A549 (cell line): ENCODE data around the gene SLC22A2. TPM values are rescaled to one million over a fixed set of nuclear protein-coding genes. Genes with fewer than 3 reads are reported as not detected.

ENCODE experiments used
- ATAC-seq, 2 experiments: fragments of 200-7000 bp in 1 of 2; fragments of >200 bp in 1 of 2; cut with Nextera tagmentation in 1 of 2; cut with Tn5 transposase in 1 of 2; 3 replicates each; pipeline versions ENCODE4 v1.8.0 to v1.9.1; 2018 to 2020; ENCODE audit warnings: mild to moderate bottlenecking in 1 of 2, moderate library complexity in 1 of 2
- CTCF ChIA-PET: fragments of 300-600 bp; sonication (Branson Sonifier 250); formaldehyde crosslinking; extraction: SDS; loops from one replicate; lab custom pipeline; 2021; ENCODE audit warnings: antibody characterized with exemption, inconsistent platforms; lab: Yijun Ruan, JAX
- POLR2A ChIA-PET: fragments of 350-600 bp; formaldehyde crosslinking; extraction: SDS; loops from one replicate; lab custom pipeline; 2021; ENCODE audit warnings: antibody characterized with exemption, inconsistent platforms; lab: Yijun Ruan, JAX
- DNase-seq, 2 experiments: peaks; one replicate each; pipeline versions ENCODE4 v3.0.0 to v3.0.0-alpha.2; 2011 to 2016; ENCODE audit warnings: low read depth in 1 of 2, low spot score in 1 of 2
- FAIRE-seq: peaks from 2 replicates; lab custom pipeline; 2011; peaks lifted over from hg19 to GRCh38; lab: Jason Lieb, UNC
- H3K27ac ChIP-seq, 2 experiments: fragments of >200 bp; sonication (Bioruptor Twin); formaldehyde crosslinking; 3 replicates each; pipeline ENCODE4 v1.5.1; 2016 to 2017
- H3K4me1 ChIP-seq: fragments of >200 bp; sonication (Bioruptor Twin); formaldehyde crosslinking; 3 replicates; pipeline ENCODE4 v1.6.1; 2016
- H3K4me2 ChIP-seq: fragments of >200 bp; sonication (Bioruptor Twin); formaldehyde crosslinking; 3 replicates; pipeline ENCODE4 v1.6.1; 2016
- H3K4me3 ChIP-seq: fragments of >200 bp; sonication (Bioruptor Twin); formaldehyde crosslinking; 3 replicates; pipeline ENCODE4 v1.5.1; 2016
- H3K9me3 ChIP-seq: fragments of >200 bp; sonication (Bioruptor Twin); formaldehyde crosslinking; 3 replicates; pipeline ENCODE4 v1.6.1; 2016
- BHLHE40 ChIP-seq: IDR thresholded peaks from 2 replicates; pipeline ENCODE4 v1.6.1; 2012; ENCODE audit warnings: low read depth, low read length, inconsistent platforms
- CBX2 ChIP-seq: fragments of 200-600 bp; sonication (generic); IDR thresholded peaks from 2 replicates; pipeline ENCODE4 v1.6.1; 2016; ENCODE audit warnings: low read depth, mild to moderate bottlenecking, borderline replicate concordance
- CEBPB ChIP-seq, 2 experiments: fragments of >200 bp in 1 of 2; sonication (Bioruptor Twin) in 1 of 2; formaldehyde crosslinking in 1 of 2; IDR thresholded peaks; 2 replicates each; pipeline ENCODE4 v1.6.1; 2012 to 2016
- EHMT2 ChIP-seq: fragments of 200-600 bp; sonication (generic); IDR thresholded peaks from 2 replicates; pipeline ENCODE4 v1.6.1; 2016; ENCODE audit warnings: antibody characterized with exemption, low read depth, mild to moderate bottlenecking, moderate library complexity
- ESRRA ChIP-seq: fragments of 150-350 bp; IDR thresholded peaks from 2 replicates; pipeline ENCODE4 v1.6.1; 2014; ENCODE audit warnings: mild to moderate bottlenecking, low read length, borderline replicate concordance
- FOSB ChIP-seq: fragments of 250-450 bp; sonication (Bioruptor Pico); IDR thresholded peaks from 2 replicates; pipeline ENCODE4 v1.5.0; 2020; ENCODE audit warnings: mild to moderate bottlenecking, moderate library complexity
- FOSL2 ChIP-seq, 2 experiments: fragments of 450-650 bp in 1 of 2; fragments of >200 bp in 1 of 2; sonication (Bioruptor Twin) in 1 of 2; formaldehyde crosslinking; IDR thresholded peaks; 2 replicates each; pipeline versions ENCODE4 v1.5.0 to v1.6.1; 2016 to 2020; ENCODE audit warnings: mild to moderate bottlenecking in 1 of 2, moderate library complexity in 1 of 2
- FOXS1 ChIP-seq: fragments of 250-450 bp; sonication (Bioruptor Pico); IDR thresholded peaks from 2 replicates; pipeline ENCODE4 v1.5.0; 2020; ENCODE audit warnings: mild to moderate bottlenecking, moderate library complexity
- GATA3 ChIP-seq: IDR thresholded peaks from 2 replicates; pipeline ENCODE4 v1.6.1; 2012; ENCODE audit warnings: borderline replicate concordance
- HEYL ChIP-seq: fragments of 250-450 bp; sonication (Bioruptor Pico); IDR thresholded peaks from 2 replicates; pipeline ENCODE4 v1.8.0; 2021; ENCODE audit warnings: mild to moderate bottlenecking, moderate library complexity
- JUN ChIP-seq, 2 experiments: fragments of >200 bp; sonication (Bioruptor Twin); formaldehyde crosslinking; IDR thresholded peaks; 2 replicates in 1 of 2; 3 replicates in 1 of 2; pipeline ENCODE4 v1.6.1; 2016 to 2017
- JUNB ChIP-seq: fragments of >200 bp; sonication (Bioruptor Twin); formaldehyde crosslinking; IDR thresholded peaks from 2 replicates; pipeline ENCODE4 v1.6.1; 2016
- KDM5A ChIP-seq: fragments of 200-600 bp; sonication (generic); IDR thresholded peaks from 2 replicates; pipeline ENCODE4 v1.6.1; 2016; ENCODE audit warnings: antibody characterized with exemption, mild to moderate bottlenecking
- MYC ChIP-seq: IDR thresholded peaks from 2 replicates; pipeline ENCODE4 v1.6.1; 2012; ENCODE audit warnings: mild to moderate bottlenecking, inconsistent platforms, low read length, improper control_type of control experiment, borderline replicate concordance
- NFE2L2 ChIP-seq: fragments of 150-350 bp; conservative IDR thresholded peaks from 2 replicates; pipeline ENCODE4 v1.6.1; 2014; ENCODE audit warnings: low read length
- RFX5 ChIP-seq: fragments of 450-650 bp; IDR thresholded peaks from 2 replicates; pipeline ENCODE4 v1.7.1; 2014; ENCODE audit warnings: antibody characterized with exemption, mild to moderate bottlenecking, moderate library complexity
- SREBF2 ChIP-seq: fragments of 450-650 bp; IDR thresholded peaks from 2 replicates; pipeline ENCODE4 v1.6.1; 2014; ENCODE audit warnings: mild to moderate bottlenecking, moderate library complexity
- TFCP2L1 ChIP-seq: fragments of 250-450 bp; sonication (Bioruptor Pico); IDR thresholded peaks from 2 replicates; pipeline ENCODE4 v1.5.0; 2021; ENCODE audit warnings: mild to moderate bottlenecking
- ZC3H11A ChIP-seq: fragments of 450-650 bp; IDR thresholded peaks from 2 replicates; pipeline ENCODE4 v1.6.1; 2014; ENCODE audit warnings: antibody characterized with exemption, mild to moderate bottlenecking
- ZFP36 ChIP-seq: fragments of 450-650 bp; IDR thresholded peaks from 2 replicates; pipeline ENCODE4 v1.6.1; 2014; ENCODE audit warnings: borderline replicate concordance; ENCODE audit not compliant: partially characterized antibody
- ZNF302 ChIP-seq: fragments of 250-450 bp; sonication (Bioruptor Pico); IDR thresholded peaks from 2 replicates; pipeline ENCODE4 v1.9.0; 2021; ENCODE audit warnings: inconsistent platforms, mild to moderate bottlenecking, moderate library complexity
- WGBS: methylation state at CpG from one replicate; pipeline ENCODE4 v1.1.6; 2017; ENCODE audit errors: missing lambda C conversion rate; 5-methylcytosine and 5-hydroxymethylcytosine counted together
- polyA plus RNA-seq, 4 experiments: library from polyadenylated mRNA; depleted of rRNA in 3 of 4; stranded (reverse); fragments of >200 nt; fragmentation: RNase III in 1 of 4; extraction: RNeasy Plus Mini Kit Qiagen cat#74134 plus additional on column Dnase treatment in 1 of 4; gene quantifications; 2 replicates in 3 of 4; 3 replicates in 1 of 4; pipeline ENCODE4 v1.2.3, GENCODE V29; 2011 to 2017
- TF ChIP-seq, protein P1 (sequence below): fragments of >200 bp; sonication (Bioruptor Twin); formaldehyde crosslinking; IDR thresholded peaks from 3 replicates; pipeline ENCODE4 v1.5.1; 2016
- TF ChIP-seq, protein P2 (sequence below): fragments of >200 bp; sonication (Bioruptor Twin); formaldehyde crosslinking; IDR thresholded peaks from 2 replicates; pipeline ENCODE4 v1.6.1; 2016
- TF ChIP-seq, protein P3 (sequence below): fragments of 250-450 bp; sonication (Bioruptor Pico); IDR thresholded peaks from 2 replicates; pipeline ENCODE4 v1.5.0; 2020; ENCODE audit warnings: low read depth, mild to moderate bottlenecking, moderate library complexity

SLC22A2 gene
- polyA plus RNA-seq, 2 of the 4 experiments (the other 2 are of a cell fraction) = 0.04 TPM; not detected in 1

DNA sequence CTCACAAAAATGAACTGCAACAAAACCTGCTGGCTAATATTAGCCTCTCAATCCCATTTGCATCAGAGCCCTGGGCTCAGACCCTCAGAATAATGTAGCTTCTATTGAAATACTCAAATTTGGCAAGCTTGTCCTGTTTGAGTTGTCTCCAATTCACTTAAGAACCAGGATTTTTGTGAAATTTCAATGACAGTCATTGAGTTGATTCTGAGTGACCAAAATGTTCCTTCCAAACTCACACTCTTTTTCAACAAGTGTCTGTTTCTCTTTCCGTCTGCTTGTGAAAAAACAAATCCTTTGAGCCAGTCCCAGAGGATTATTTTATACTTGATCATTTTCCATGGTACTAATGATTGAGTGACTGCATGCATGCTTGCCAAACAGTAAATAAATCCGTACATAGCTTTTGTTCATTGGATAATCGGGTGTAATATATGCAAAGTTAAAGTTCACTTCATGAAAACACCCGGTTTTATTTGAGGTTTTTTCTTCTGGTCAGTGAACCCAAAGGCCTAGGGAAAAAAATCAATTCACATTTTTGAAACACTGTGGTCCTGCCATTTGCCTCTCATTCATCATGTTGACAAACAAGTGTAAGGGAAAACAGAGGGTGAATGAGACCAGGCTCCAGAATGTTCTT is 16.4 kb upstream of the SLC22A2 start:
- H3K4me2 ChIP-seq = no peak overlapping the region
- no peak for FAIRE-seq
- ChIA-PET POLR2A (no interaction called here), CTCF (no interaction called here)
- peak overlapping the region in 1 of 2 experiments; percentile 53; a peak in 2 of 6 replicates for H3K27ac ChIP-seq
- TF ChIP-seq, protein P1, sequence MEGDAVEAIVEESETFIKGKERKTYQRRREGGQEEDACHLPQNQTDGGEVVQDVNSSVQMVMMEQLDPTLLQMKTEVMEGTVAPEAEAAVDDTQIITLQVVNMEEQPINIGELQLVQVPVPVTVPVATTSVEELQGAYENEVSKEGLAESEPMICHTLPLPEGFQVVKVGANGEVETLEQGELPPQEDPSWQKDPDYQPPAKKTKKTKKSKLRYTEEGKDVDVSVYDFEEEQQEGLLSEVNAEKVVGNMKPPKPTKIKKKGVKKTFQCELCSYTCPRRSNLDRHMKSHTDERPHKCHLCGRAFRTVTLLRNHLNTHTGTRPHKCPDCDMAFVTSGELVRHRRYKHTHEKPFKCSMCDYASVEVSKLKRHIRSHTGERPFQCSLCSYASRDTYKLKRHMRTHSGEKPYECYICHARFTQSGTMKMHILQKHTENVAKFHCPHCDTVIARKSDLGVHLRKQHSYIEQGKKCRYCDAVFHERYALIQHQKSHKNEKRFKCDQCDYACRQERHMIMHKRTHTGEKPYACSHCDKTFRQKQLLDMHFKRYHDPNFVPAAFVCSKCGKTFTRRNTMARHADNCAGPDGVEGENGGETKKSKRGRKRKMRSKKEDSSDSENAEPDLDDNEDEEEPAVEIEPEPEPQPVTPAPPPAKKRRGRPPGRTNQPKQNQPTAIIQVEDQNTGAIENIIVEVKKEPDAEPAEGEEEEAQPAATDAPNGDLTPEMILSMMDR = no peak
- TF ChIP-seq HEYL (CRISPR knock-in tag) = no peak
- no peak for TF ChIP-seq FOSB
- no peak for TF ChIP-seq SREBF2
- TF ChIP-seq EHMT2 = no peak
- TF ChIP-seq RFX5 = no peak
- no peak for TF ChIP-seq CEBPB (IDR thresholded peaks at IDR 0.05)
- TF ChIP-seq JUNB = no peak
- TF ChIP-seq ZFP36 = no peak
- H3K9me3 ChIP-seq = no peaks in the 10 kb centered on the region
- no peak overlapping the region for H3K4me3 ChIP-seq
- no peak for DNase-seq
- peaks cover 15% of the 10 kb centered on the region; the same call in 2 of the 3 replicates for H3K4me1 ChIP-seq
- ATAC-seq = no peak
- 83% methylated on average over 4 of the region's 4 CpGs for WGBS

DNA sequence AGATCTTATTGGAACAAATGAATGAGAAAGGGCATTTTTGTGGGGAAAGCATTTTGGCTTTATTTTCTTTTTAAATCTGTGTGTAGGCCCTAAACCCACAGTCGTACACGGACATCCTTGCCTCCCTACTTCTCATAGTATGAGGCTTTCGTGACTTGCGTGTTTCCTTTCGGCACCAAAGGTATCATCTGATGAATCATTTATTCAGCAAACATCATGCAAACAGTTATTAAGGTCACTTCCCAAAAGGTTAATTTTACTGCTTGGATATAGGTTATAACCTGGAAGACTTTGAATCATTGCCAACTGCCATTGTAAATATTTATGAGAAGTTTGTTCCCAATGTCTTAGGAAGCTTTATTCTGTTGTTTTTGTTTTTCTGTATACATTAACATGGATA is 15.1 kb upstream of the SLC22A2 start:
- FAIRE-seq (no peak), ATAC-seq (no peak), DNase-seq (peak in 1 of 2 experiments; percentile 18)
- WGBS = 45% methylated on average over 5 of the region's 5 CpGs
- H3K4me2 ChIP-seq = peak overlapping the region; percentile 33; the same call in 2 of the 3 replicates
- peaks cover 15% of the 10 kb centered on the region; the same call in 2 of the 3 replicates for H3K4me1 ChIP-seq
- no peak overlapping the region for H3K4me3 ChIP-seq
- ChIA-PET POLR2A (no interaction called here), CTCF (interaction anchor here (2.3 kb wide), 1 partner anchor 11 kb away, joined by 7 read pairs; no protein-coding TSS in a partner anchor)
- H3K27ac ChIP-seq = peak overlapping the region in 1 of 2 experiments; percentile 64; a peak in 3 of 6 replicates
- no peaks in the 10 kb centered on the region for H3K9me3 ChIP-seq
- TF ChIP-seq FOSL2 (IDR thresholded peaks at IDR 0.05) = no peak
- TF ChIP-seq FOSL2 (CRISPR knock-in tag; IDR thresholded peaks at IDR 0.05) = peak; percentile 17; the same call in 1 of the 2 replicates
- no peak for TF ChIP-seq FOSB

DNA sequence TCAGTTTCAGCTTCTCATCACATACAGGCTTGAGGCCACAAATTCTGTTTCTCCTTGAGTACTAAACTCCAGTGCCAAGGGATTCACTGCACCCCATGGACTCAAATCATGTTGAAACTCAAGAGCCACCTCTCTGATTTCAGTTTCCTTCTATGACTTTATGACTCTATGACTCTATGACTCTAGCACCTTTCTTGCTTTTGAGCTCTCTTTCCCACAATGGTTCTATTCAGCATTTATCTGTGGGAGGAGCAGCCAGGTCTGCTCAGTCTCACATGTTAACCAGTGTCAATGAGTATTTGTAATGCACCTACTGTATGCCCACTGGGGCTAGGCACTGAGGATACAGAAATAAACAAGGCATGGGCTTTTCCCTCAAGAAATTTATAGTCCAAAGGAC is 14.6 kb upstream of the SLC22A2 start:
- POLR2A ChIA-PET = no interaction called here
- no peak overlapping the region for H3K4me3 ChIP-seq

More for the DNA sequence above, 14.6 kb upstream of the SLC22A2 start:
- DNase-seq = no peak
- H3K9me3 ChIP-seq = no peaks in the 10 kb centered on the region
- H3K4me2 ChIP-seq = no peak overlapping the region
- TF ChIP-seq, protein P2, sequence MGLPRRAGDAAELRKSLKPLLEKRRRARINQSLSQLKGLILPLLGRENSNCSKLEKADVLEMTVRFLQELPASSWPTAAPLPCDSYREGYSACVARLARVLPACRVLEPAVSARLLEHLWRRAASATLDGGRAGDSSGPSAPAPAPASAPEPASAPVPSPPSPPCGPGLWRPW = no peak
- no peak for TF ChIP-seq ESRRA
- no peak for TF ChIP-seq FOSB
- TF ChIP-seq GATA3 = no peak
- TF ChIP-seq MYC = no peak
- TF ChIP-seq, protein P1 = no peak
- TF ChIP-seq, protein P3, sequence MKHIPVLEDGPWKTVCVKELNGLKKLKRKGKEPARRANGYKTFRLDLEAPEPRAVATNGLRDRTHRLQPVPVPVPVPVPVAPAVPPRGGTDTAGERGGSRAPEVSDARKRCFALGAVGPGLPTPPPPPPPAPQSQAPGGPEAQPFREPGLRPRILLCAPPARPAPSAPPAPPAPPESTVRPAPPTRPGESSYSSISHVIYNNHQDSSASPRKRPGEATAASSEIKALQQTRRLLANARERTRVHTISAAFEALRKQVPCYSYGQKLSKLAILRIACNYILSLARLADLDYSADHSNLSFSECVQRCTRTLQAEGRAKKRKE = no peak
- no peak for TF ChIP-seq FOXS1
- no peak for TF ChIP-seq CEBPB (IDR thresholded peaks at IDR 0.05)
- TF ChIP-seq BHLHE40 = no peak
- no peak for TF ChIP-seq JUN (IDR thresholded peaks at IDR 0.05)
- TF ChIP-seq ZNF302 (CRISPR knock-in tag) = no peak
- TF ChIP-seq NFE2L2 = no peak
- no peak for TF ChIP-seq KDM5A
- TF ChIP-seq CBX2 = no peak
- no peak for TF ChIP-seq ZC3H11A
- no peak for TF ChIP-seq TFCP2L1
- H3K27ac ChIP-seq = peak overlapping the region; percentile 2 to 64; a peak in 3 of 6 replicates
- FAIRE-seq = no peak
- peaks cover 15% of the 10 kb centered on the region; the same call in 2 of the 3 replicates for H3K4me1 ChIP-seq
- CTCF ChIA-PET = interaction anchor here (1.3 to 2.3 kb wide), 2 partner anchors 10 to 33 kb away, joined by 4 to 7 read pairs; no protein-coding TSS in a partner anchor
- ATAC-seq = no peak
